Kidney (tissue), 14 donors: ENCODE data around the gene C12orf56. TPM values are rescaled to one million over a fixed set of nuclear protein-coding genes. Genes with fewer than 3 reads are reported as not detected.

Experiments
- DNase-seq, 5 donors: peaks; one replicate each; pipeline ENCODE4 v3.0.0-alpha.2; 2013 to 2020
- FAIRE-seq: peaks from 2 replicates; lab custom pipeline; 2012; peaks lifted over from hg19 to GRCh38; lab: Jason Lieb, UNC
- H3K27ac ChIP-seq, 2 donors: one replicate each; pipeline ENCODE4 v1.7.0; 2013; ENCODE audit warnings: low read depth in 2 of 2, low read length in 2 of 2, inconsistent platforms in 1 of 2
- H3K27me3 ChIP-seq: one replicate; pipeline ENCODE4 v1.7.1; 2013; ENCODE audit warnings: low read length, inconsistent platforms; ENCODE audit not compliant: control insufficient read depth, insufficient read depth
- H3K36me3 ChIP-seq, 3 donors: one replicate each; pipeline versions ENCODE4 v1.7.0 to v1.7.1; 2013; ENCODE audit warnings: low read length in 3 of 3, control low read depth in 1 of 3, inconsistent platforms in 1 of 3; ENCODE audit not compliant: insufficient read depth in 3 of 3, control insufficient read depth in 2 of 3
- H3K4me1 ChIP-seq, 3 donors: one replicate each; pipeline versions ENCODE4 v1.7.0 to v1.7.1; 2013; ENCODE audit warnings: low read length in 3 of 3, inconsistent platforms in 1 of 3, low read depth in 1 of 3; ENCODE audit not compliant: control insufficient read depth in 2 of 3, insufficient read depth in 2 of 3
- H3K4me3 ChIP-seq, 3 donors: one replicate each; pipeline versions ENCODE4 v1.7.0 to v1.8.1; 2013; ENCODE audit warnings: low read length in 3 of 3, control low read depth in 1 of 3, inconsistent platforms in 1 of 3
- H3K9ac ChIP-seq, 3 donors: one replicate each; pipeline versions ENCODE4 v1.7.0 to v1.7.1; 2013; ENCODE audit warnings: low read length in 3 of 3, control low read depth in 1 of 3, inconsistent platforms in 1 of 3
- H3K9me3 ChIP-seq, 3 donors: one replicate each; pipeline versions ENCODE4 v1.7.0 to v1.7.1; 2013; ENCODE audit warnings: low read length in 3 of 3, control low read depth in 1 of 3, inconsistent platforms in 1 of 3; ENCODE audit not compliant: control insufficient read depth in 2 of 3, insufficient read depth in 1 of 3
- intact Hi-C: fragments of 100-400 bp; cut with DNase I; formaldehyde crosslinking; loops from one replicate; pipeline ENCODE4 v1.11.1; 2022
- polyA plus RNA-seq: library from polyadenylated mRNA; stranded (reverse); fragments of 350-450 nt; fragmentation: Illumina TruSeq; extraction: RNeasy Lipid Tissue Mini Kit (QIAGEN cat#74804); gene quantifications from one replicate; pipeline ENCODE4 v1.2.3, GENCODE V29; 2014; ENCODE audit warnings: low read depth, low replicate concordance; ENCODE audit not compliant: insufficient read depth
- total RNA-seq: library from RNA; stranded (reverse); fragmentation: NEBNext Ultra II Directional; extraction: Animal tissue kit (Norgen Biotek cat#: 25700); gene quantifications from one replicate; pipeline ENCODE4 v1.2.1, GENCODE V29; 2021
- TF ChIP-seq, protein P1 (sequence below): IDR thresholded peaks from 3 replicates; pipeline ENCODE4 v1.5.1; 2012; ENCODE audit warnings: mild to moderate bottlenecking, moderate library complexity, borderline replicate concordance; ENCODE audit not compliant: insufficient read depth; ENCODE audit errors: extremely low read depth
- donor health status: control.
- donor health status: control.
- donor health status: control.
- donor health status: control.
- donor health status: control.
- donor health status: DM: yes; HTN: yes; CAD: no.
- donor health status: Normal renal cell carcinoma (clear cell type).

C12orf56 gene
- total and polyA plus RNA-seq, 2 donors from 2014 or later: 1.5 to 5.2 TPM

DNA sequence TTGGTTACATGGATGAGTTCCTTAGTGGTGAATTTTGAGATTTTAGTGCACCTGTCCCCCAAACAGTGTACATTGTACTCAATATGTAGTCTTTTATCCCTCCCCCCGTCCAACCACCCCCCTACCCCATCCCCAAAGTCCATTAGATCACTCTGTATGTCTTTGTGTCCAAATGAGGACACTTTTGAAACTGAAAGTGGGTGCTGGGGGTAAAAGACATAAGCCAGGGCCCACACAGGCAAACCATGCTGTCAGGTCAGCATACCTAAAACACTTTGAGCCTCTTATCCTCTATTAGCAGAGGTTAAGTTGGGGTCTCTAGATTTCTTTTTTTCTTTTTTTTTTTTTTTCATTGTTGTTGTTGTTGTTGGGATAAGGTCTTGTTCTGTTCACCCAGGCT is 137.2 kb downstream of the C12orf56 start:
- FAIRE-seq (no peak), DNase-seq (no peak)
- Histone ChIP-seq H3K9ac (no peak overlapping the region), H3K36me3 (no peaks in the 10 kb centered on the region), H3K4me1 (no peaks in the 10 kb centered on the region), H3K27ac (no peak overlapping the region), H3K4me3 (no peak overlapping the region), H3K27me3 (no peaks in the 10 kb centered on the region), H3K9me3 (no peaks in the 10 kb centered on the region)
- intact Hi-C loops: no loop called here
- TF ChIP-seq, protein P1, sequence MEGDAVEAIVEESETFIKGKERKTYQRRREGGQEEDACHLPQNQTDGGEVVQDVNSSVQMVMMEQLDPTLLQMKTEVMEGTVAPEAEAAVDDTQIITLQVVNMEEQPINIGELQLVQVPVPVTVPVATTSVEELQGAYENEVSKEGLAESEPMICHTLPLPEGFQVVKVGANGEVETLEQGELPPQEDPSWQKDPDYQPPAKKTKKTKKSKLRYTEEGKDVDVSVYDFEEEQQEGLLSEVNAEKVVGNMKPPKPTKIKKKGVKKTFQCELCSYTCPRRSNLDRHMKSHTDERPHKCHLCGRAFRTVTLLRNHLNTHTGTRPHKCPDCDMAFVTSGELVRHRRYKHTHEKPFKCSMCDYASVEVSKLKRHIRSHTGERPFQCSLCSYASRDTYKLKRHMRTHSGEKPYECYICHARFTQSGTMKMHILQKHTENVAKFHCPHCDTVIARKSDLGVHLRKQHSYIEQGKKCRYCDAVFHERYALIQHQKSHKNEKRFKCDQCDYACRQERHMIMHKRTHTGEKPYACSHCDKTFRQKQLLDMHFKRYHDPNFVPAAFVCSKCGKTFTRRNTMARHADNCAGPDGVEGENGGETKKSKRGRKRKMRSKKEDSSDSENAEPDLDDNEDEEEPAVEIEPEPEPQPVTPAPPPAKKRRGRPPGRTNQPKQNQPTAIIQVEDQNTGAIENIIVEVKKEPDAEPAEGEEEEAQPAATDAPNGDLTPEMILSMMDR: no peak

DNA sequence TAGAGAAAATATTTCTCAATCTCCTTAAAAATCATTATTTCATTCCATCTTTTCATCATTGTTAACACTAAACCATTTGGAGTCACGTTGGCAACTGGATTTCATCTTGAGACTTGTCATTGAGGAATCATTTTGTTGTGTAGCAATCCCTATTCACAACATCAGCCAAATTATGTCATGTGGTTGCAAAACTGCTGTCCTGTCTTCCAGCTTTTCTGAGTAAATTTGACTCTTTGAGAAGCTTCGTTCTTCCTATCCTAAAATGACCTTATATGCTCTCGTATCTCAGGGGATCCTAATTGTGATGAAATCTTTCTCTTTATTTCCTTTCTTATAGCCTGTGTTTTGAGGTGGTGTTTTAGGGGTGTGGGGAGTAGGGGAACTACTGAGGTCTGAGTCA is 137.9 kb downstream of the C12orf56 start:
- H3K9me3 ChIP-seq: no peaks in the 10 kb centered on the region
- TF ChIP-seq, protein P1: no peak
- no peaks in the 10 kb centered on the region for H3K36me3 ChIP-seq
- DNase-seq: no peak
- no peak overlapping the region for H3K27ac ChIP-seq
- no peaks in the 10 kb centered on the region for H3K27me3 ChIP-seq
- no peak for FAIRE-seq
- no peak overlapping the region for H3K9ac ChIP-seq
- no peaks in the 10 kb centered on the region for H3K4me1 ChIP-seq
- intact Hi-C loops: no loop called here
- no peak overlapping the region for H3K4me3 ChIP-seq

DNA sequence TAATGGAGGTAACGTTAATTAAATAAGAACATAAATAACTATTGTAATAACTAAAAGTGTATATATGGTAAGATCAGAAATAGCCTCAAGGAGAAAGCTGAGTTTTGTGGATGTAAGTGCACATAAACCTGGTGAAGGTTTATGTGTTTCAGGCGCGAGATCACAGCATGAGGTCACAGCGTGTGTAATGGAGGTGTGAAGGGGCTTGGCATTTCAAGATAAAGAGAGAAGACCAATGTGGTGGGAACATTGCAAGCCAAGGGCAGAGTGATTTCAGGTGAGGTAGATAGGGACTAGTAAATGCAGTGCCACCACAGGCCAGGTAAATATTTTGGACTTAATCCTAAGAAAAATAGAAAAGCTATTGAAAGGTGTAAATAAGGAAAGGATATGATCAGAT is 146.7 kb downstream of the C12orf56 start:
- FAIRE-seq: no peak
- Histone ChIP-seq H3K9ac (no peak overlapping the region), H3K4me3 (no peak overlapping the region), H3K27ac (no peak overlapping the region), H3K36me3 (no peaks in the 10 kb centered on the region), H3K4me1 (no peaks in the 10 kb centered on the region), H3K27me3 (no peaks in the 10 kb centered on the region), H3K9me3 (no peaks in the 10 kb centered on the region)
- DNase-seq: no peak
- TF ChIP-seq, protein P1: no peak
- intact Hi-C loops: no loop called here

DNA sequence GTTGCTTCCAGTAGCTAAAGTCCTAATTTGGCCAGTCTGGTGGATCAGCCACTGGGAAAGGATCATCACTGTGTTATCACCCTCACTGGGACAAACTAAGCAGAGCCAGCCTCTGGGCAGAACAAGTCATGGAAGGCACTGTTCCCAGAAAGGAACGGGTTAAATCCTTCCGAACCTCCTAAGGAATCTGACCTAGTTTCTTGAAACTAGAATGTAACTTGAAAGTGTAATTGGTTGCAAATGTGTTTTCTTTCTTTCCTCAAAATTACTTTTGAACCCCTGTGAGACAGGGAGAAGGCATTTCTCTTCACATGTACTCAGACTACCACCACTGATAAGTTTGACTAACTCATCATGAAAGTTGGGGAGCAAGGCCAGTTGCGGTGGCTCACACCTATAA is 149.8 kb downstream of the C12orf56 start:
- H3K9ac ChIP-seq: no peak overlapping the region
- H3K27ac ChIP-seq: no peak overlapping the region
- DNase-seq (no peak), FAIRE-seq (no peak)
- no peaks in the 10 kb centered on the region for H3K36me3 ChIP-seq
- intact Hi-C loops: no loop called here
- TF ChIP-seq, protein P1: no peak
- H3K4me3 ChIP-seq: no peak overlapping the region
- H3K27me3 ChIP-seq: no peaks in the 10 kb centered on the region
- H3K9me3 ChIP-seq: no peaks in the 10 kb centered on the region
- H3K4me1 ChIP-seq: no peaks in the 10 kb centered on the region
